ENCODE results near the gene ILK.

The ILK gene

DNA sequence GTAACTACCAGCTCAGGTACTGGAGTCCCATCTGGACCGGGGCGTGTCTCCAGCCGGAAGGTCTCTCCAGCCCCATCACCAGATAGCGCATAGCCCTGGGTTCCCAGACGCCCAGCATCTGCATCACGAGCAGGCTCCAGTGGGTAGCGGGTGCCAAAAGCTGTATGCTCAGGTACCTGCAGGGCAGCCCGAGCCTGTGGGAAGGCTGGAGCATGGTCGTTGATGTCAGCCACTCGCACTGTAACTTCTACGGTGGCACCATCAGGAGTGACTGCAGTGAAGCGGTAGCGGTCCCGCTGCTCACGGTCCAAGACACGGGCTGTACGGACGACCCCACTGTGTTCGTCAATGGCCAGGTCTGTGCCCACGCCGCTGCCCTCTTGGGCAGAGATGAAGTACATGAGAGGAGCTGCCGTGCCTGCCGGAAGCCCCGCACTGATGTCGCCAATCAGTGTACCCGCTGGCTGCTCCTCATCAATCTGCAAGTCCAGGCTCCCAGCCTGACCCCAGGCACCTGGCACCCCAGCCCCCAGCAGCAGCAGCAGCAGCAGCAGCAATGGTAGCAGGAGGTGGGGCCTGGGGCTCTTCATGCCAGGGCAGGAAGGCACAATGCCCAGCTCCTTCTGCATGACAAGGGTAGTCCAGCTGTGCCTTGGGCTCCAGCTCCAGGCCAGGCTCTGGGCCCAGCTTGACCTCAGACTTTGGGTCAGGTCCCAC, 37.6 kb downstream of the ILK start:
- TF ChIP-seq CTCF (IDR thresholded peaks at IDR 0.05; ENCODE audit: low read depth, low read length), result no peak
- H3K4me3 ChIP-seq (ENCODE audit: low read depth, low read length), result no peak overlapping the region

GRCh38 chr11:6642957-6643356, 39.4 kb downstream of the ILK start:
- TF ChIP-seq CTCF (IDR thresholded peaks at IDR 0.05; ENCODE audit: low read depth, low read length), result no peak
- H3K4me3 ChIP-seq (ENCODE audit: low read depth, low read length), result no peak overlapping the region

DNA sequence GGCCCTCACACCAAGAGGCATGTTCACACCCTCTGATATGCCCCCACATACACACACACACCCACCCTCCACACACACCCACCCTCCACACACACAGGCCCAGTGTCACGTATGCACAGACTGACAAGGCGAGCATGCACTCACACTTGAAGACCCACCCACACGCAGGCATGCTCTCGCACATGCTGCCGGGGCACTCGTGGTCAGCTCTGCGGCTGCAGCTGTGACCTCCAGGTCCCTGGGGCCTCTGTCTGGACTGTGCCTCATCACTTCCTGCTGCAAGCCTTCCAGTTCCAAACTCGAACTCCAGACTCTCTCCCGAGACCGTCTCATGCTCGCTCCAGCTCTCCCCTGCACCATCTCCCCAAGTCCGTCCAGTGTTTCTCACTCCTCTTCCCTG, 42.5 kb downstream of the ILK start:
- TF ChIP-seq CTCF (IDR thresholded peaks at IDR 0.05; ENCODE audit: low read depth, low read length), result no peak

DNA sequence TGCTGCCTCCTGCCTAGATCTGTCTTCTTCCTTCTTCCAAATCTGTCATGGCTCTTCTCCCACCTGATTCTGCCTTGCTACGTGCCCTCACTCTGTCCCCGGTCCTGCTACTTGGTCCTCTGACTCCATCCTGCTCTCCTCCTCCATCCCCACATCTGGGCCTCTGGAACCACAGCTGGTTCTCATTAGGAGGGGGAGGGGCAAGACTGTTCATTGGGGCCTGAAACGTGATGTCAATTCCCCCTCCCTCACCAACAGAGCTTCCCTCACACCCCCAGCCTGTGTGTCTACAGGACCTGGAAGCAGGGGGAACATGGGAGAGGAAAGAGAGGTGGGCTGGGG, 43.0 kb downstream of the ILK start:
- peak overlapping the region; percentile 41 for H3K4me3 ChIP-seq (ENCODE audit: low read depth, low read length)
- TF ChIP-seq CTCF (IDR thresholded peaks at IDR 0.05; ENCODE audit: low read depth, low read length), result no peak

More for the DNA sequence above, 42.5 kb downstream of the ILK start:
- H3K4me3 ChIP-seq (ENCODE audit: low read depth, low read length), result peak overlapping the region; percentile 41

DNA sequence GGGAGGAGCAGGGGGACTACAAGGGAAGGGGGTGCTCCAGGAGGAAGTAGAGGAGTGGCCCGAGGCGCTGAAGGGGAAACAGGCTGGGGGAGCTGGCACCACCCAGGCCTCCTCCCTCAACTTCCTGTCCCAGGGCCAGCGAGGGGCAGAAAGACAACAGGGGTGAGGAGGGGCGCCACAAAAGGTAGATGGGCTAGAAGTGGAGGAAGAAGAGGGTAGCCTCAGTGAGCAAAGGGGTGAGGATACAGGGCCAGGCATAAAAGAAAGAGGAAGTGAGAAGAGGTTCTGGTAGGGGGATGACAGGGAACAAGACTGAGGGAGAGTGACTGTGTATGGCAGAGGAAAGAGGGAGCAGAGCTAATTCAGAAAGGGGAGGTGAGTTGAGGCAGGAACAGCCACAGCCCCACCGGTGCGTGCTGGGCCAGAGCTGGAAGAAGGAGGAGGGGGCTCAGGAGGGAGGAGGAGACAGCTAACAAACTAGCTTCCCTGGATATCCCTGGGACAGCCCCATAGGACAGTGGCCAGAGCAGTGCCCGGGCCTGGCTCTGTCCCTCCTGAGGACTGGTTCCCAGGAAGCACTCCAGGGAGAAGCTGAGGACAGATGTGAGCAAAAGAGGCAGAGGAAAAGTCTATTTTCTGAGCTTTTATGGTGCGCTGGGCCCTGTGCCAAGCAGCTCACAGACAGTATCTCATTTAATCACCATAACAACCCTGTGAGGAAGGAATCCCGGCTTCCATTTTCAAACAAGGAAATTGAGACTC, 43.5 kb downstream of the ILK start:
- peak overlapping the region; percentile 41; the same call in 1 of the 2 replicates for H3K4me3 ChIP-seq (ENCODE audit: low read depth, low read length)

GRCh38 chr11:6647836-6648235, 44.3 kb downstream of the ILK start:
- no peak overlapping the region for H3K4me3 ChIP-seq (ENCODE audit: low read depth, low read length)
- TF ChIP-seq CTCF (IDR thresholded peaks at IDR 0.05; ENCODE audit: low read depth, low read length), result no peak

More for the DNA sequence above, 43.5 kb downstream of the ILK start:
- no peak for TF ChIP-seq CTCF (IDR thresholded peaks at IDR 0.05; ENCODE audit: low read depth, low read length)

GRCh38 chr11:6648501-6648900, 44.9 kb downstream of the ILK start:
- TF ChIP-seq CTCF (IDR thresholded peaks at IDR 0.05; ENCODE audit: low read depth, low read length), result no peak
- no peak overlapping the region for H3K4me3 ChIP-seq (ENCODE audit: low read depth, low read length)

Data from WI38 (cell line).